ENCODE data around the gene SPIN1.

The SPIN1 gene

GRCh38 chr9:88488166-88488565 is 99.9 kb downstream of the SPIN1 start:
- H3K9me3 ChIP-seq (ENCODE audit: control insufficient read depth, insufficient read depth, low read depth, low read length): no peaks in the 10 kb centered on the region
- CTCF ChIA-PET: interaction anchor here (0.7 kb wide), 1 partner anchor 39 kb away, joined by 3 read pairs; no protein-coding TSS in a partner anchor
- peaks cover 3 to 15% of the 10 kb centered on the region in 2 experiments; a peak in 2 of 3 replicates for H3K36me3 ChIP-seq (ENCODE audit: control insufficient read depth in 2 of 2, insufficient read depth in 1 of 2, low read length in 2 of 2)
- TF ChIP-seq ZNF621 (tag by site-specific recombination; IDR thresholded peaks at IDR 0.05) (no peak), ZNF548 (tag by site-specific recombination; IDR thresholded peaks at IDR 0.05) (no peak), BCL11A (tag by site-specific recombination; IDR thresholded peaks at IDR 0.05; ENCODE audit: low read depth) (no peak), ZNF24 (tag by site-specific recombination; IDR thresholded peaks at IDR 0.05) (no peak), SCRT2 (tag by site-specific recombination; IDR thresholded peaks at IDR 0.05) (no peak), ZNF701 (tag by site-specific recombination; IDR thresholded peaks at IDR 0.05) (no peak), KLF9 (tag by site-specific recombination; IDR thresholded peaks at IDR 0.05; ENCODE audit: low read depth) (no peak), ZNF184 (tag by site-specific recombination; IDR thresholded peaks at IDR 0.05) (no peak), ZNF610 (tag by site-specific recombination; IDR thresholded peaks at IDR 0.05; ENCODE audit: borderline replicate concordance) (no peak), ZFP3 (tag by site-specific recombination; IDR thresholded peaks at IDR 0.05; ENCODE audit: low read depth) (no peak), ZNF837 (tag by site-specific recombination; IDR thresholded peaks at IDR 0.05) (no peak), ZNF132 (tag by site-specific recombination; IDR thresholded peaks at IDR 0.05; ENCODE audit: borderline replicate concordance) (no peak), GLI2 (tag by site-specific recombination; IDR thresholded peaks at IDR 0.05; ENCODE audit: borderline replicate concordance, low read depth) (no peak)
- TF ChIP-seq, protein P1, sequence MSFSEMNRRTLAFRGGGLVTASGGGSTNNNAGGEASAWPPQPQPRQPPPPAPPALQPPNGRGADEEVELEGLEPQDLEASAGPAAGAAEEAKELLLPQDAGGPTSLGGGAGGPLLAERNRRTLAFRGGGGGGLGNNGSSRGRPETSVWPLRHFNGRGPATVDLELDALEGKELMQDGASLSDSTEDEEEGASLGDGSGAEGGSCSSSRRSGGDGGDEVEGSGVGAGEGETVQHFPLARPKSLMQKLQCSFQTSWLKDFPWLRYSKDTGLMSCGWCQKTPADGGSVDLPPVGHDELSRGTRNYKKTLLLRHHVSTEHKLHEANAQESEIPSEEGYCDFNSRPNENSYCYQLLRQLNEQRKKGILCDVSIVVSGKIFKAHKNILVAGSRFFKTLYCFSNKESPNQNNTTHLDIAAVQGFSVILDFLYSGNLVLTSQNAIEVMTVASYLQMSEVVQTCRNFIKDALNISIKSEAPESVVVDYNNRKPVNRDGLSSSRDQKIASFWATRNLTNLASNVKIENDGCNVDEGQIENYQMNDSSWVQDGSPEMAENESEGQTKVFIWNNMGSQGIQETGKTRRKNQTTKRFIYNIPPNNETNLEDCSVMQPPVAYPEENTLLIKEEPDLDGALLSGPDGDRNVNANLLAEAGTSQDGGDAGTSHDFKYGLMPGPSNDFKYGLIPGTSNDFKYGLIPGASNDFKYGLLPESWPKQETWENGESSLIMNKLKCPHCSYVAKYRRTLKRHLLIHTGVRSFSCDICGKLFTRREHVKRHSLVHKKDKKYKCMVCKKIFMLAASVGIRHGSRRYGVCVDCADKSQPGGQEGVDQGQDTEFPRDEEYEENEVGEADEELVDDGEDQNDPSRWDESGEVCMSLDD (tag by site-specific recombination; IDR thresholded peaks at IDR 0.05): no peak
- POLR2A ChIA-PET: interaction anchor here (0.7 kb wide), 1 partner anchor 17 kb away, joined by 3 read pairs; no protein-coding TSS in a partner anchor
- no peaks in the 10 kb centered on the region for H3K4me1 ChIP-seq (ENCODE audit: control insufficient read depth, insufficient read depth, low read length)
- H3K4me3 ChIP-seq (ENCODE audit: low read depth, low read length): no peak overlapping the region
- H3K27ac ChIP-seq (ENCODE audit: extremely low read depth, low read depth, low read length): no peak overlapping the region

- Histone ChIP-seq H3K36me3 (ENCODE audit: control insufficient read depth in 2 of 2, insufficient read depth in 1 of 2, low read length in 2 of 2) (no peaks in the 10 kb centered on the region), H3K4me1 (ENCODE audit: control insufficient read depth, insufficient read depth, low read length) (no peaks in the 10 kb centered on the region), H3K4me3 (ENCODE audit: low read depth, low read length) (no peak overlapping the region), H3K9me3 (ENCODE audit: control insufficient read depth, insufficient read depth, low read depth, low read length) (no peaks in the 10 kb centered on the region), H3K27ac (ENCODE audit: extremely low read depth, low read depth, low read length) (no peak overlapping the region)
- TF ChIP-seq SETDB1 (IDR thresholded peaks at IDR 0.05; ENCODE audit: insufficient read length, low read length): no peak
- TF ChIP-seq ZNF311 (tag by site-specific recombination; IDR thresholded peaks at IDR 0.05; ENCODE audit: borderline replicate concordance): no peak
- TF ChIP-seq ZIC2 (tag by site-specific recombination; IDR thresholded peaks at IDR 0.05): no peak
- no peak for TF ChIP-seq PRDM2 (tag by site-specific recombination; IDR thresholded peaks at IDR 0.05; ENCODE audit: borderline replicate concordance)
- TF ChIP-seq ZNF239 (tag by site-specific recombination; IDR thresholded peaks at IDR 0.05): no peak
- no peak for TF ChIP-seq ZNF488 (tag by site-specific recombination; IDR thresholded peaks at IDR 0.05)
- no peak for TF ChIP-seq MEIS1 (CRISPR knock-in tag; IDR thresholded peaks at IDR 0.05; ENCODE audit: borderline replicate concordance)
- POLR2A ChIA-PET: no interaction called here
- CTCF ChIA-PET: no interaction called here
These were observed 106.9 kb downstream of the SPIN1 start for GRCh38 chr9:88494983-88495721.
